ENCODE data around the gene GATD1.

GATD1 gene

GRCh38 chr11:721247-721740 is 56.0 kb downstream of the GATD1 start:
- peak overlapping the region in 4 of 7 experiments; percentile 22 to 59 (median 43) for H3K4me3 ChIP-seq (ENCODE audit: control insufficient read depth in 1 of 7, extremely low read depth in 1 of 7, insufficient read depth in 4 of 7, low read depth in 2 of 7, low read length in 6 of 7)
- no peaks in the 10 kb centered on the region for H3K9me3 ChIP-seq (ENCODE audit: control extremely low read depth in 1 of 5, control insufficient read depth in 4 of 5, insufficient read depth in 2 of 5, low read depth in 1 of 5, low read length in 4 of 5)
- peaks cover 0 to 49% (median 14%) of the 10 kb centered on the region in 5 experiments for H3K27me3 ChIP-seq (replicated peaks in 2 of 5; ENCODE audit: control insufficient read depth in 4 of 5, insufficient read depth in 5 of 5, low read length in 4 of 5)
- H3K4me1 ChIP-seq (ENCODE audit: control extremely low read depth in 1 of 4, control insufficient read depth in 4 of 4, insufficient read depth in 4 of 4, low read length in 3 of 4), result peaks cover 0 to 30% (median 27%) of the 10 kb centered on the region in 4 experiments
- ChIA-PET POLR2A (no interaction called here), CTCF (interaction anchor here (1.0 to 15.0 kb wide), 12 partner anchors 9 to 161 kb away, joined by 3 to 133 read pairs (median 14); partner anchors contain the start of genes DEAF1, TALDO1 and TMEM80)
- DNase-seq, result peak in 2 of 3 donors; percentile 57 to 66
- WGBS (ENCODE audit: insufficient coverage), result 5% methylated on average over 20 of the region's 28 CpGs
- H3K36me3 ChIP-seq (ENCODE audit: control insufficient read depth in 4 of 4, insufficient read depth in 4 of 4, low read length in 3 of 4), result no peaks in the 10 kb centered on the region
- no peak overlapping the region for H3K27ac ChIP-seq (ENCODE audit: insufficient read depth in 1 of 2, low read depth in 1 of 2, low read length in 2 of 2, poor library complexity in 1 of 2, severe bottlenecking in 2 of 2)

- Histone ChIP-seq H3K9me3 (ENCODE audit: control extremely low read depth in 1 of 5, control insufficient read depth in 4 of 5, insufficient read depth in 2 of 5, low read depth in 1 of 5, low read length in 4 of 5) (no peaks in the 10 kb centered on the region), H3K27me3 (replicated peaks in 2 of 5; ENCODE audit: control insufficient read depth in 4 of 5, insufficient read depth in 5 of 5, low read length in 4 of 5) (peaks cover 0 to 49% (median 14%) of the 10 kb centered on the region in 5 experiments), H3K36me3 (ENCODE audit: control insufficient read depth in 4 of 4, insufficient read depth in 4 of 4, low read length in 3 of 4) (no peaks in the 10 kb centered on the region), H3K27ac (ENCODE audit: insufficient read depth in 1 of 2, low read depth in 1 of 2, low read length in 2 of 2, poor library complexity in 1 of 2, severe bottlenecking in 2 of 2) (no peak overlapping the region), H3K4me3 (ENCODE audit: control insufficient read depth in 1 of 7, extremely low read depth in 1 of 7, insufficient read depth in 4 of 7, low read depth in 2 of 7, low read length in 6 of 7) (peak overlapping the region in 4 of 7 experiments; percentile 22 to 34 (median 28)), H3K4me1 (ENCODE audit: control extremely low read depth in 1 of 4, control insufficient read depth in 4 of 4, insufficient read depth in 4 of 4, low read length in 3 of 4) (peaks cover 0 to 27% (median 24%) of the 10 kb centered on the region in 4 experiments)
- ChIA-PET CTCF (interaction anchor here (1.8 to 15.0 kb wide), 7 partner anchors 9 to 57 kb away, joined by 6 to 133 read pairs (median 7); partner anchors contain the start of gene TALDO1), POLR2A (interaction anchor here (1.1 kb wide), 1 partner anchor 24 kb away, joined by 5 read pairs; no protein-coding TSS in a partner anchor)
- DNase-seq, result peak in 2 of 3 donors; percentile 62 to 69
- 2% methylated on average over 34 of the region's 53 CpGs for WGBS (ENCODE audit: insufficient coverage)
Observed at GRCh38 chr11:720642-721246, 56.5 kb downstream of the GATD1 start.

- ChIA-PET CTCF (interaction anchor here (2.1 to 15.0 kb wide), 2 partner anchors 17 to 27 kb away, joined by 7 to 133 read pairs; partner anchors contain the start of gene TALDO1), POLR2A (interaction anchor here (1.1 kb wide), 1 partner anchor 23 kb away, joined by 5 read pairs; no protein-coding TSS in a partner anchor)
- Histone ChIP-seq H3K27ac (ENCODE audit: insufficient read depth in 1 of 2, low read depth in 1 of 2, low read length in 2 of 2, poor library complexity in 1 of 2, severe bottlenecking in 2 of 2) (no peak overlapping the region), H3K36me3 (ENCODE audit: control insufficient read depth in 4 of 4, insufficient read depth in 4 of 4, low read length in 3 of 4) (no peaks in the 10 kb centered on the region), H3K27me3 (replicated peaks in 2 of 5; ENCODE audit: control insufficient read depth in 4 of 5, insufficient read depth in 5 of 5, low read length in 4 of 5) (peaks cover 0 to 43% (median 12%) of the 10 kb centered on the region in 5 experiments), H3K9me3 (ENCODE audit: control extremely low read depth in 1 of 5, control insufficient read depth in 4 of 5, insufficient read depth in 2 of 5, low read depth in 1 of 5, low read length in 4 of 5) (peaks cover 0 to 3% (median 0%) of the 10 kb centered on the region in 5 experiments), H3K4me1 (ENCODE audit: control extremely low read depth in 1 of 4, control insufficient read depth in 4 of 4, insufficient read depth in 4 of 4, low read length in 3 of 4) (peaks cover 0 to 22% (median 21%) of the 10 kb centered on the region in 4 experiments), H3K4me3 (ENCODE audit: control insufficient read depth in 1 of 7, extremely low read depth in 1 of 7, insufficient read depth in 4 of 7, low read depth in 2 of 7, low read length in 6 of 7) (peak overlapping the region in 3 of 7 experiments; percentile 23 to 34 (median 32))
- DNase-seq, result no peak
- WGBS (ENCODE audit: insufficient coverage), result 66% methylated on average over 33 of the region's 35 CpGs
Observed at GRCh38 chr11:720017-720641, 57.2 kb downstream of the GATD1 start.

- POLR2A ChIA-PET, result no interaction called here
- H3K27me3 ChIP-seq (replicated peaks in 2 of 5; ENCODE audit: control insufficient read depth in 4 of 5, insufficient read depth in 5 of 5, low read length in 4 of 5), result peaks cover 0 to 36% (median 8%) of the 10 kb centered on the region in 5 experiments
- no peak overlapping the region for H3K27ac ChIP-seq (ENCODE audit: insufficient read depth in 1 of 2, low read depth in 1 of 2, low read length in 2 of 2, poor library complexity in 1 of 2, severe bottlenecking in 2 of 2)
- WGBS (ENCODE audit: insufficient coverage), result 93% methylated on average over 31 of the region's 34 CpGs
- peaks cover 0 to 3% (median 0%) of the 10 kb centered on the region in 5 experiments for H3K9me3 ChIP-seq (ENCODE audit: control extremely low read depth in 1 of 5, control insufficient read depth in 4 of 5, insufficient read depth in 2 of 5, low read depth in 1 of 5, low read length in 4 of 5)
- DNase-seq, result no peak
- CTCF ChIA-PET, result interaction anchor here (2.1 to 15.0 kb wide), 2 partner anchors 16 to 28 kb away, joined by 7 to 133 read pairs; partner anchors contain the start of gene TALDO1
- H3K4me1 ChIP-seq (ENCODE audit: control extremely low read depth in 1 of 4, control insufficient read depth in 4 of 4, insufficient read depth in 4 of 4, low read length in 3 of 4), result peaks cover 0 to 22% (median 21%) of the 10 kb centered on the region in 4 experiments
- H3K36me3 ChIP-seq (ENCODE audit: control insufficient read depth in 4 of 4, insufficient read depth in 4 of 4, low read length in 3 of 4), result no peaks in the 10 kb centered on the region
- no peak overlapping the region for H3K4me3 ChIP-seq (ENCODE audit: control insufficient read depth in 1 of 7, extremely low read depth in 1 of 7, insufficient read depth in 4 of 7, low read depth in 2 of 7, low read length in 6 of 7)
Observed at GRCh38 chr11:719214-720016, 57.9 kb downstream of the GATD1 start.

Data from common myeloid progenitor, CD34-positive (primary cell).